Subcutaneous adipose tissue (tissue), 4 donors: ENCODE measurements around the gene RCBTB1. TPM values are rescaled to one million over a fixed set of nuclear protein-coding genes. Genes with fewer than 3 reads are reported as not detected.

Experiments used
- CTCF ChIP-seq: fragments of 450-650 bp; IDR thresholded peaks from one replicate; pipeline ENCODE4 v1.5.1; 2016; ENCODE audit warnings: low read depth, mild to moderate bottlenecking, control low read depth, antibody characterized with exemption, moderate library complexity
- total RNA-seq, 4 donors: library from RNA; depleted of rRNA; stranded (reverse); fragments of >200 nt; gene quantifications; one replicate each; pipeline ENCODE4 v1.1.0, GENCODE V29; 2016

RCBTB1 gene
- total RNA-seq, 4 donors from 2014 or later, result 13.4 to 14.1 (median 13.9) TPM

GRCh38 chr13:49561062-49561410 lies 24.3 kb downstream of the RCBTB1 start:
- TF ChIP-seq CTCF, result no peak

- TF ChIP-seq CTCF, result no peak
These were observed 24.9 kb downstream of the RCBTB1 start for GRCh38 chr13:49560270-49561061.

- no peak for TF ChIP-seq CTCF
These were observed 26.4 kb downstream of the RCBTB1 start for GRCh38 chr13:49559006-49559405.

- no peak for TF ChIP-seq CTCF
These were observed 31.0 kb downstream of the RCBTB1 start for GRCh38 chr13:49554387-49554786.

GRCh38 chr13:49553888-49554287 lies 31.5 kb downstream of the RCBTB1 start:
- no peak for TF ChIP-seq CTCF

GRCh38 chr13:49550942-49551644 lies 34.3 kb downstream of the RCBTB1 start:
- TF ChIP-seq CTCF, result no peak

GRCh38 chr13:49549289-49549688 lies 36.1 kb downstream of the RCBTB1 start:
- TF ChIP-seq CTCF, result no peak
